ENCODE data around the gene GTF3C5. TPM values are rescaled to one million over a fixed set of nuclear protein-coding genes. Genes with fewer than 3 reads are reported as not detected.

The GTF3C5 gene
- total RNA-seq, 3 donors from 2014 or later (not counting 1 experiment from before 2014, with no cell fraction given), result 52.6 to 69.2 (median 60.4) TPM

DNA sequence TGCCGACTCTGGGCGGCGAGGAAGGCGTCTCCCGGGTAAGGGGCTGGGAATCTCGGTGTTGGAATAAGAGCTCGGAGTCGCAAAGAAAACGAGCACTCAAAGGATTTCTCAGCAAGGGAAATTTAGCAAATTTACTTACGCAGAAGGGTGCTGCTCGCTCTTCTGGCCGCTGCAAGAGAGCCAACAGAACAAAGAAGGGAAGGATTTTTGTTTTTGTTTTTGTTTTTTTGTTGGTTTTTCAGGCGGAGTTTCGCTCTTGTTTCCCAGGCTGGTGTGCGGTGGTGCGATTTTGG, 279 bp downstream of the GTF3C5 start:
- H3K4me3 Mint-ChIP-seq, result peak overlapping the region; percentile 98
- H3K36me3 Mint-ChIP-seq, result no peaks in the 10 kb centered on the region
- H3K27ac ChIP-seq (ENCODE audit: low read length), result peak overlapping the region; percentile 58
- H3K4me3 ChIP-seq (ENCODE audit: low read length), result peak overlapping the region; percentile 89
- WGBS (ENCODE audit: insufficient coverage), result under 1% methylated on average over 16 of the region's 16 CpGs
- H3K4me1 ChIP-seq (ENCODE audit: control insufficient read depth, insufficient read depth, low read length), result peaks cover 24% of the 10 kb centered on the region
- peaks cover 5% of the 10 kb centered on the region for H3K36me3 ChIP-seq (ENCODE audit: control insufficient read depth, insufficient read depth, low read length)
- H3K27ac Mint-ChIP-seq, result peak overlapping the region; percentile 95 to 98
- ATAC-seq, result no peak
- no peaks in the 10 kb centered on the region for H3K9me3 ChIP-seq (ENCODE audit: control insufficient read depth, insufficient read depth, low read length)
- no peaks in the 10 kb centered on the region for H3K27me3 ChIP-seq (ENCODE audit: control insufficient read depth, insufficient read depth, low read length)
- no peak for DNase-seq
- peaks cover 30 to 49% of the 10 kb centered on the region in 2 donors for H3K4me1 Mint-ChIP-seq
- H3K27me3 Mint-ChIP-seq (ENCODE audit: low read depth in 2 of 2), result no peaks in the 10 kb centered on the region
- intact Hi-C loops (cut with micrococcal nuclease), result no loop called here
- TF ChIP-seq, protein P1, sequence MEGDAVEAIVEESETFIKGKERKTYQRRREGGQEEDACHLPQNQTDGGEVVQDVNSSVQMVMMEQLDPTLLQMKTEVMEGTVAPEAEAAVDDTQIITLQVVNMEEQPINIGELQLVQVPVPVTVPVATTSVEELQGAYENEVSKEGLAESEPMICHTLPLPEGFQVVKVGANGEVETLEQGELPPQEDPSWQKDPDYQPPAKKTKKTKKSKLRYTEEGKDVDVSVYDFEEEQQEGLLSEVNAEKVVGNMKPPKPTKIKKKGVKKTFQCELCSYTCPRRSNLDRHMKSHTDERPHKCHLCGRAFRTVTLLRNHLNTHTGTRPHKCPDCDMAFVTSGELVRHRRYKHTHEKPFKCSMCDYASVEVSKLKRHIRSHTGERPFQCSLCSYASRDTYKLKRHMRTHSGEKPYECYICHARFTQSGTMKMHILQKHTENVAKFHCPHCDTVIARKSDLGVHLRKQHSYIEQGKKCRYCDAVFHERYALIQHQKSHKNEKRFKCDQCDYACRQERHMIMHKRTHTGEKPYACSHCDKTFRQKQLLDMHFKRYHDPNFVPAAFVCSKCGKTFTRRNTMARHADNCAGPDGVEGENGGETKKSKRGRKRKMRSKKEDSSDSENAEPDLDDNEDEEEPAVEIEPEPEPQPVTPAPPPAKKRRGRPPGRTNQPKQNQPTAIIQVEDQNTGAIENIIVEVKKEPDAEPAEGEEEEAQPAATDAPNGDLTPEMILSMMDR (IDR thresholded peaks at IDR 0.05), result no peak
- H3K9me3 Mint-ChIP-seq, result no peaks in the 10 kb centered on the region

DNA sequence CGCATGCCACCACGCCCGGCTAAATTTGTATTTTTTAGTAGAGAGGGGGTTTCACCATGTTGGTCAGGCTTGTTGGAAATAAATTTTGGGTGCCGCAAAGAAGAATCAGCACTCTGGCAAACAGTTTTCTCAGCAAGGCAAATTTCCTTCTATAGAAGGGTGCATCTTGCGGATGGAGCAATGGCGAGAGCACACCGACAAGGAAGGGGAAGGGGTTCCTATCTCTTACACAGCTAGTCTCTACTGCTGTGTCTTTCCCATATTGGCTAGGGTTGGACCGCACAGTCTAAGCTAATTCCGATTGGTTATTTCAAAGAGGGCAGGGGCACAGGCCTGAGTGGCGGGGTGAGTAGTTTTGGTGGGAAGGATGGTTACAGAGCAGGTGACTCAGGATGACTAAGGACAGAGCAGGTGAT, 707 bp downstream of the GTF3C5 start:
- H3K4me3 Mint-ChIP-seq, result peak overlapping the region; percentile 98
- H3K27me3 ChIP-seq (ENCODE audit: control insufficient read depth, insufficient read depth, low read length), result no peaks in the 10 kb centered on the region
- intact Hi-C loops (cut with micrococcal nuclease), result no loop called here
- no peaks in the 10 kb centered on the region for H3K27me3 Mint-ChIP-seq (ENCODE audit: low read depth in 2 of 2)
- ATAC-seq, result no peak
- H3K36me3 ChIP-seq (ENCODE audit: control insufficient read depth, insufficient read depth, low read length), result peaks cover 5% of the 10 kb centered on the region
- H3K4me1 ChIP-seq (ENCODE audit: control insufficient read depth, insufficient read depth, low read length), result peaks cover 24% of the 10 kb centered on the region
- H3K27ac ChIP-seq (ENCODE audit: low read length), result no peak overlapping the region
- H3K27ac Mint-ChIP-seq, result peak overlapping the region; percentile 95 to 98
- no peaks in the 10 kb centered on the region for H3K9me3 Mint-ChIP-seq
- peak overlapping the region; percentile 89 for H3K4me3 ChIP-seq (ENCODE audit: low read length)
- no peaks in the 10 kb centered on the region for H3K9me3 ChIP-seq (ENCODE audit: control insufficient read depth, insufficient read depth, low read length)
- TF ChIP-seq, protein P1 (IDR thresholded peaks at IDR 0.05), result no peak
- 75% methylated on average over 10 of the region's 10 CpGs for WGBS (ENCODE audit: insufficient coverage)
- no peaks in the 10 kb centered on the region for H3K36me3 Mint-ChIP-seq
- no peak for DNase-seq
- peaks cover 34 to 49% of the 10 kb centered on the region in 2 donors for H3K4me1 Mint-ChIP-seq

DNA sequence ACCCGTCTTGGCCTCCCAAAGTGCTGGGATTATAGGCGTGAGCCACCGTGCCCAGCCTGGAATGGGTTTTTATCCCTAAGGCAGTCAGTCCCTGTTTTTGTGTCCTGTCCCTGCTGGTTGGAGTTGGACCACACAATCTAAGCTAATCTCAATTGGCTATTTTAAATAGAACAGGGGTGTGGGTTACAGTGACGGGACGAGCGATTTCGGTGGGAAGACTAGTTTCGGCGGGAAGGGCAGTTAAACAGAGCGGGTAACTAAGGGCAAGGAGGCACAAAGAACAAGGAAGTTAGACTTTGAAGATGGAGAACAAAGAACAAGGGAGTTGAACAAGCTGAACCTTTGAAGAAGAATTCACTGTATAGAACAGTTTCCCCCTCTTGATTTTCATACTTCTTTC, 1.4 kb downstream of the GTF3C5 start:
- 95% methylated on average over 10 of the region's 10 CpGs for WGBS (ENCODE audit: insufficient coverage)
- Mint-ChIP-seq H3K27me3 (ENCODE audit: low read depth in 2 of 2) (no peaks in the 10 kb centered on the region), H3K4me3 (peak overlapping the region; percentile 98), H3K4me1 (peaks cover 39 to 51% of the 10 kb centered on the region in 2 donors), H3K9me3 (no peaks in the 10 kb centered on the region), H3K36me3 (no peaks in the 10 kb centered on the region), H3K27ac (peak overlapping the region; percentile 95 to 98)
- H3K4me3 ChIP-seq (ENCODE audit: low read length), result no peak overlapping the region
- H3K27me3 ChIP-seq (ENCODE audit: control insufficient read depth, insufficient read depth, low read length), result no peaks in the 10 kb centered on the region
- DNase-seq, result no peak
- H3K36me3 ChIP-seq (ENCODE audit: control insufficient read depth, insufficient read depth, low read length), result peaks cover 5% of the 10 kb centered on the region
- TF ChIP-seq, protein P1 (IDR thresholded peaks at IDR 0.05), result no peak
- peaks cover 24% of the 10 kb centered on the region for H3K4me1 ChIP-seq (ENCODE audit: control insufficient read depth, insufficient read depth, low read length)
- intact Hi-C loops (cut with micrococcal nuclease), result no loop called here
- no peak overlapping the region for H3K27ac ChIP-seq (ENCODE audit: low read length)
- no peaks in the 10 kb centered on the region for H3K9me3 ChIP-seq (ENCODE audit: control insufficient read depth, insufficient read depth, low read length)
- ATAC-seq, result no peak

DNA sequence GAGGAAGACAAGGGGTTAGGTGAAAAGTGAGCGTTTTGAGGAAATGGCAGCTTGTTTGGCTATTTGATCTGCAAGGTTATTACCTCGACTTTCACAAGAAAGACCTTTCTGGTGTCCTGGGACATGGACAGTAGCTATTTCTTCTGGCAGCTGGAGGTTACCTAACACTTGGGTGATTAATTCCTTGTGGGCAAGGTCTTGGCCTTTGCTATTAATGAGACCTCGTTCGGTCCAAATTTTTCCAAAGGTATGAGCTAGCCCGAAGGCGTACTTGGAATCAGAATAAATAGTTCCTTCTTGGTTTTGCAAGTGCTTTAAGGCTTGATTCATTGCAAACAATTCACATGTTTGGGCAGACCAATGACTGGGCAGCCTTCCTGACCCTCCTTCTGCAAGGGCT, 4.9 kb downstream of the GTF3C5 start:
- WGBS (ENCODE audit: insufficient coverage), result 79% methylated on average over 6 of the region's 6 CpGs
- Mint-ChIP-seq H3K4me1 (peaks cover 50 to 54% of the 10 kb centered on the region in 2 donors), H3K4me3 (no peak overlapping the region), H3K36me3 (no peaks in the 10 kb centered on the region), H3K27me3 (ENCODE audit: low read depth in 2 of 2) (no peaks in the 10 kb centered on the region), H3K27ac (no peak overlapping the region), H3K9me3 (no peaks in the 10 kb centered on the region)
- Histone ChIP-seq H3K9me3 (ENCODE audit: control insufficient read depth, insufficient read depth, low read length) (no peaks in the 10 kb centered on the region), H3K27me3 (ENCODE audit: control insufficient read depth, insufficient read depth, low read length) (no peaks in the 10 kb centered on the region), H3K36me3 (ENCODE audit: control insufficient read depth, insufficient read depth, low read length) (peaks cover 5% of the 10 kb centered on the region), H3K27ac (ENCODE audit: low read length) (no peak overlapping the region), H3K4me1 (ENCODE audit: control insufficient read depth, insufficient read depth, low read length) (peaks cover 14% of the 10 kb centered on the region), H3K4me3 (ENCODE audit: low read length) (no peak overlapping the region)
- TF ChIP-seq, protein P1 (IDR thresholded peaks at IDR 0.05), result no peak
- ATAC-seq (no peak), DNase-seq (no peak)
- intact Hi-C loops (cut with micrococcal nuclease), result no loop called here
